Measurements from ENCODE around the gene SOCS1. TPM values are rescaled to one million over a fixed set of nuclear protein-coding genes. Genes with fewer than 3 reads are reported as not detected.

Gene SOCS1
- total and polyA plus RNA-seq, 2 donors (not counting 3 experiments of a cell fraction or from before 2014, with no cell fraction given) = 1.1 to 1.7 TPM

- H3K4me3 ChIP-seq (replicated peaks in 1 of 3; ENCODE audit: insufficient read depth in 1 of 3, low read depth in 1 of 3, low read length in 3 of 3) = no peak overlapping the region
- H3K27me3 ChIP-seq (ENCODE audit: control insufficient read depth in 2 of 2, insufficient read depth in 2 of 2, low read length in 2 of 2) = no peaks in the 10 kb centered on the region
- no peak for TF ChIP-seq FOS (IDR thresholded peaks at IDR 0.05; ENCODE audit: borderline replicate concordance, insufficient read depth, low read length)
- TF ChIP-seq POLR2A (IDR thresholded peaks at IDR 0.05; ENCODE audit: low read depth, low read length) = no peak
- TF ChIP-seq JUN (IDR thresholded peaks at IDR 0.05; ENCODE audit: borderline replicate concordance, insufficient read depth, insufficient read length, low read depth) = no peak
- no peak for TF ChIP-seq CTCF (IDR thresholded peaks at IDR 0.05; ENCODE audit: extremely low read depth in 1 of 2, insufficient read depth in 1 of 2, low read depth in 1 of 2, low read length in 2 of 2)
- no peak for TF ChIP-seq POLR2AphosphoS5 (IDR thresholded peaks at IDR 0.05; ENCODE audit: insufficient read depth, low read depth, low read length)
- TF ChIP-seq MYC (IDR thresholded peaks at IDR 0.05; ENCODE audit: low read depth, low read length) = no peak
- no peak for TF ChIP-seq EZH2 (IDR thresholded peaks at IDR 0.05; ENCODE audit: borderline replicate concordance, low read depth, low read length, severe bottlenecking)
- TF ChIP-seq GATA2 (IDR thresholded peaks at IDR 0.05; ENCODE audit: insufficient read depth, insufficient read length, low read depth, low read length) = no peak
- TF ChIP-seq MAX (IDR thresholded peaks at IDR 0.05; ENCODE audit: insufficient read depth, insufficient read length) = no peak
- ChIA-PET POLR2A (no interaction called here), CTCF (no interaction called here)
- peak; percentile 55 for FAIRE-seq
- no peak overlapping the region for H3K4me2 ChIP-seq (ENCODE audit: insufficient read depth, low read length)
- no peak overlapping the region for H3K27ac ChIP-seq (ENCODE audit: insufficient read depth, low read depth, low read length)
- H3K9me3 ChIP-seq (replicated peaks; ENCODE audit: control insufficient read depth, insufficient read depth, low read length) = no peaks in the 10 kb centered on the region
- no peaks in the 10 kb centered on the region for H4K20me1 ChIP-seq (replicated peaks; ENCODE audit: control insufficient read depth, extremely low read depth, insufficient read depth, low read length)
- no peaks in the 10 kb centered on the region for H3K4me1 ChIP-seq (ENCODE audit: control insufficient read depth, extremely low read depth, insufficient read depth, low read length)
- H3K9ac ChIP-seq (replicated peaks; ENCODE audit: extremely low read depth, insufficient read depth, low read length) = no peak overlapping the region
- DNase-seq (ENCODE audit: low read depth, low spot score) = peak; percentile 66
- dilution Hi-C loops (cut with MboI; ENCODE audit: extremely low pct_ligation_motif_present, low sequenced_read_pairs) = no loop called here
- peak overlapping the region; percentile 83 for H2AFZ ChIP-seq (ENCODE audit: low read depth, low read length)
- H3K79me2 ChIP-seq (ENCODE audit: control insufficient read depth, insufficient read depth, low read length) = no peaks in the 10 kb centered on the region
- no peaks in the 10 kb centered on the region for H3K9me1 ChIP-seq (replicated peaks; ENCODE audit: control insufficient read depth, extremely low read depth, insufficient read depth, low read length)
- no TSS peak for BruUV-seq (replicated peaks)
- no peaks in the 10 kb centered on the region for H3K36me3 ChIP-seq (ENCODE audit: control insufficient read depth in 2 of 2, extremely low read depth in 1 of 2, insufficient read depth in 2 of 2, low read length in 2 of 2)
- intact Hi-C loops (cut with micrococcal nuclease) = no loop called here
These were observed 47.6 kb upstream of the SOCS1 start for GRCh38 chr16:11303405-11304138.
